ENCODE results near the gene TMEM238L. TPM values are rescaled to one million over a fixed set of nuclear protein-coding genes. Genes with fewer than 3 reads are reported as not detected.

Gene TMEM238L
- total and polyA plus RNA-seq, 9 of the 15 experiments (the other 6 are each of a cell fraction or from before 2014, with no cell fraction given) = not detected

DNA sequence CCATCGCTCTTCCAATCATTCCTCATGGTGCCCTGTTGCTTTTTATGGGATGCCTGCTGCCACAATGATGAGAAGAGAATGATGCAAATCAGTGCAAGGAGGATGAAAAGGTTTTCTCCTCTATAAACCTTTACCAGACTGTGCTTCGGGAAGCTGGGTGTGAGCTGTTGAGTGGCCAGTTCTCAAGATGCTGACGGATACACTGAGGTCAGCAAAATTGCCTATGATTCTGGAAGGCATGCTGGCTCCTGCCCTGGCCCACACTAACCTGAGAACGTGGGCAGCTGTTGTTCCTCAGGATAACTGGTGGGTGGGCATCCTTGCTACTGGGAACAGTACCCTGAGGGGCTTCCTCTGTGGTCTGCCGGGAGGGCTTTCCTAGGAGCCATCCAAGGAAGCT, 34.8 kb upstream of the TMEM238L start:
- H3K9me3 ChIP-seq (replicated peaks; ENCODE audit: control insufficient read depth, insufficient read depth, low read depth, low read length) = no peaks in the 10 kb centered on the region
- no peaks in the 10 kb centered on the region for H3K4me1 ChIP-seq (replicated peaks in 1 of 2; ENCODE audit: control insufficient read depth in 2 of 2, insufficient read depth in 2 of 2, low read length in 2 of 2)
- no peak overlapping the region for H3K4me2 ChIP-seq (ENCODE audit: insufficient read depth, low read length)
- no peak overlapping the region for H3K4me3 ChIP-seq
- CTCF ChIA-PET (ENCODE audit: low intra/inter-chr PET ratio) = no interaction called here
- DNase-seq (ENCODE audit: extremely low read depth in 1 of 4, low spot score in 3 of 4) = no peak
- H3K9ac ChIP-seq (ENCODE audit: insufficient read depth in 1 of 2, low read depth in 2 of 2, low read length in 2 of 2) = no peak overlapping the region
- FAIRE-seq = no peak
- H3K36me3 ChIP-seq (ENCODE audit: control insufficient read depth, insufficient read depth, low read length) = no peaks in the 10 kb centered on the region
- no peak for ATAC-seq
- in situ Hi-C loops (cut with MboI) = no loop called here
- POLR2A ChIA-PET = no interaction called here
- 3% methylated on average over 3 of the region's 5 CpGs for WGBS (ENCODE audit: insufficient coverage, low coverage, missing lambda C conversion rate)
- TF ChIP-seq ZNF830 (CRISPR knock-in tag; IDR thresholded peaks at IDR 0.05) (no peak), ZKSCAN1 (IDR thresholded peaks at IDR 0.05; ENCODE audit: low read depth, low read length) (no peak), NFE2 (IDR thresholded peaks at IDR 0.05; ENCODE audit: low read depth) (no peak), EWSR1 (IDR thresholded peaks at IDR 0.05; ENCODE audit: borderline replicate concordance, low read depth, partially characterized antibody) (no peak), HMGN3 (IDR thresholded peaks at IDR 0.05; ENCODE audit: borderline replicate concordance, extremely low read depth, insufficient read length, low read depth, low read length) (no peak), ARHGAP35 (IDR thresholded peaks at IDR 0.05; ENCODE audit: partially characterized antibody) (no peak)
- TF ChIP-seq, protein P1, sequence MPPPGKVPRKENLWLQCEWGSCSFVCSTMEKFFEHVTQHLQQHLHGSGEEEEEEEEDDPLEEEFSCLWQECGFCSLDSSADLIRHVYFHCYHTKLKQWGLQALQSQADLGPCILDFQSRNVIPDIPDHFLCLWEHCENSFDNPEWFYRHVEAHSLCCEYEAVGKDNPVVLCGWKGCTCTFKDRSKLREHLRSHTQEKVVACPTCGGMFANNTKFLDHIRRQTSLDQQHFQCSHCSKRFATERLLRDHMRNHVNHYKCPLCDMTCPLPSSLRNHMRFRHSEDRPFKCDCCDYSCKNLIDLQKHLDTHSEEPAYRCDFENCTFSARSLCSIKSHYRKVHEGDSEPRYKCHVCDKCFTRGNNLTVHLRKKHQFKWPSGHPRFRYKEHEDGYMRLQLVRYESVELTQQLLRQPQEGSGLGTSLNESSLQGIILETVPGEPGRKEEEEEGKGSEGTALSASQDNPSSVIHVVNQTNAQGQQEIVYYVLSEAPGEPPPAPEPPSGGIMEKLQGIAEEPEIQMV (tag; conservative IDR thresholded peaks at IDR 0.05; ENCODE audit: low read depth) = no peak
- TF ChIP-seq, protein P2, sequence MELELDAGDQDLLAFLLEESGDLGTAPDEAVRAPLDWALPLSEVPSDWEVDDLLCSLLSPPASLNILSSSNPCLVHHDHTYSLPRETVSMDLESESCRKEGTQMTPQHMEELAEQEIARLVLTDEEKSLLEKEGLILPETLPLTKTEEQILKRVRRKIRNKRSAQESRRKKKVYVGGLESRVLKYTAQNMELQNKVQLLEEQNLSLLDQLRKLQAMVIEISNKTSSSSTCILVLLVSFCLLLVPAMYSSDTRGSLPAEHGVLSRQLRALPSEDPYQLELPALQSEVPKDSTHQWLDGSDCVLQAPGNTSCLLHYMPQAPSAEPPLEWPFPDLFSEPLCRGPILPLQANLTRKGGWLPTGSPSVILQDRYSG (tag; conservative IDR thresholded peaks at IDR 0.05; ENCODE audit: low read depth) = no peak
- H3K27ac ChIP-seq (ENCODE audit: extremely low read depth, low read depth, low read length) = no peak overlapping the region
- BruUV-seq (replicated peaks) = no TSS peak
- H3K27me3 ChIP-seq (ENCODE audit: control insufficient read depth in 2 of 2, insufficient read depth in 2 of 2, low read length in 2 of 2) = peaks cover 0 to 5% of the 10 kb centered on the region in 2 experiments; a peak in 2 of 5 replicates
- intact Hi-C loops (cut with micrococcal nuclease) = no loop called here
- no peaks in the 10 kb centered on the region for H3K79me2 ChIP-seq (ENCODE audit: control insufficient read depth, insufficient read depth, low read length)
- no peaks in the 10 kb centered on the region for H4K20me1 ChIP-seq (replicated peaks; ENCODE audit: control insufficient read depth, insufficient read depth, low read length)
- no peaks in the 10 kb centered on the region for H3K9me1 ChIP-seq (ENCODE audit: control insufficient read depth, insufficient read depth, low read length)
- H2AFZ ChIP-seq (ENCODE audit: low read depth, low read length) = no peak overlapping the region

Measured in K562 (cell line).